CD4-positive, CD25-positive, alpha-beta regulatory T cell (primary cell): Measurements from ENCODE around the gene ARAF. TPM values are rescaled to one million over a fixed set of nuclear protein-coding genes. Genes with fewer than 3 reads are reported as not detected.
A peak's percentile ranks its signal among the peaks of the same experiment; 100 is the strongest.

Experiments used
- ATAC-seq, 2 donors: fragments of 150-1000 bp; cut with Tn5 transposase; one replicate each; pipeline ENCODE4 v1.10.0; 2021; ENCODE audit warnings: low read depth in 2 of 2, moderate number of reproducible peaks in 2 of 2, moderate library complexity in 1 of 2
- DNase-seq, 3 donors: peaks; one replicate each; pipeline versions ENCODE4 v3.0.0 to v3.0.0-alpha.2; 2012 to 2022; ENCODE audit warnings: mixed read lengths in 1 of 3
- H3K27ac ChIP-seq: one replicate; pipeline ENCODE4 v1.7.0; 2013; ENCODE audit warnings: mild to moderate bottlenecking, low read length; ENCODE audit not compliant: insufficient read depth, poor library complexity, severe bottlenecking
- H3K27me3 ChIP-seq: one replicate; pipeline ENCODE4 v1.7.0; 2013; ENCODE audit warnings: low read length; ENCODE audit not compliant: control insufficient read depth, insufficient read depth
- H3K36me3 ChIP-seq: one replicate; pipeline ENCODE4 v1.7.0; 2013; ENCODE audit warnings: mild to moderate bottlenecking, low read length, moderate library complexity; ENCODE audit not compliant: control insufficient read depth, insufficient read depth
- H3K4me1 ChIP-seq: 2 replicates; pipeline ENCODE4 v1.7.0; 2013; ENCODE audit warnings: mild to moderate bottlenecking, low read length; ENCODE audit not compliant: insufficient read depth, control insufficient read depth, poor library complexity, severe bottlenecking
- H3K4me3 ChIP-seq: one replicate; pipeline ENCODE4 v1.7.0; 2013; ENCODE audit warnings: low read depth, mild to moderate bottlenecking, low read length, moderate library complexity
- H3K9me3 ChIP-seq, 2 experiments: 1 replicate in 1 of 2; 2 replicates in 1 of 2; pipeline ENCODE4 v1.7.0; 2013; ENCODE audit warnings: low read length in 2 of 2, mild to moderate bottlenecking in 1 of 2, moderate library complexity in 1 of 2; ENCODE audit not compliant: control insufficient read depth in 2 of 2
- H3K27ac Mint-ChIP-seq, 3 donors: one replicate each; pipeline ENCODE4 v1.8.0; 2020 to 2022; ENCODE audit warnings: mild to moderate bottlenecking in 3 of 3, mixed read lengths in 3 of 3, moderate library complexity in 2 of 3
- H3K27me3 Mint-ChIP-seq: one replicate; pipeline ENCODE4 v1.8.0; 2022; ENCODE audit warnings: mild to moderate bottlenecking, mixed read lengths
- H3K36me3 Mint-ChIP-seq: one replicate; pipeline ENCODE4 v1.8.0; 2020; ENCODE audit warnings: mixed read lengths
- H3K4me1 Mint-ChIP-seq, 4 donors: one replicate each; pipeline ENCODE4 v1.8.0; 2020 to 2022; ENCODE audit warnings: mixed read lengths in 4 of 4, mild to moderate bottlenecking in 1 of 4
- H3K4me3 Mint-ChIP-seq, 4 donors: one replicate each; pipeline ENCODE4 v1.8.0; 2020 to 2022; ENCODE audit warnings: mild to moderate bottlenecking in 4 of 4, mixed read lengths in 4 of 4, moderate library complexity in 3 of 4
- H3K9me3 Mint-ChIP-seq, 7 donors: one replicate each; pipeline ENCODE4 v1.8.0; 2020 to 2022; ENCODE audit warnings: mixed read lengths in 7 of 7, mild to moderate bottlenecking in 3 of 7, moderate library complexity in 2 of 7
- polyA plus RNA-seq, 4 donors: library from polyadenylated mRNA; unstranded; fragments of 300-500 nt; fragmentation: Illumina TruSeq; gene quantifications; one replicate each; pipeline ENCODE4 v1.2.3, GENCODE V29; 2021
- total RNA-seq: library from RNA; stranded (reverse); gene quantifications from one replicate; pipeline ENCODE4 v1.2.3, GENCODE V29; 2022

ARAF gene
- total and polyA plus RNA-seq, 5 donors from 2014 or later, result 56.4 to 128 (median 66.9) TPM

DNA sequence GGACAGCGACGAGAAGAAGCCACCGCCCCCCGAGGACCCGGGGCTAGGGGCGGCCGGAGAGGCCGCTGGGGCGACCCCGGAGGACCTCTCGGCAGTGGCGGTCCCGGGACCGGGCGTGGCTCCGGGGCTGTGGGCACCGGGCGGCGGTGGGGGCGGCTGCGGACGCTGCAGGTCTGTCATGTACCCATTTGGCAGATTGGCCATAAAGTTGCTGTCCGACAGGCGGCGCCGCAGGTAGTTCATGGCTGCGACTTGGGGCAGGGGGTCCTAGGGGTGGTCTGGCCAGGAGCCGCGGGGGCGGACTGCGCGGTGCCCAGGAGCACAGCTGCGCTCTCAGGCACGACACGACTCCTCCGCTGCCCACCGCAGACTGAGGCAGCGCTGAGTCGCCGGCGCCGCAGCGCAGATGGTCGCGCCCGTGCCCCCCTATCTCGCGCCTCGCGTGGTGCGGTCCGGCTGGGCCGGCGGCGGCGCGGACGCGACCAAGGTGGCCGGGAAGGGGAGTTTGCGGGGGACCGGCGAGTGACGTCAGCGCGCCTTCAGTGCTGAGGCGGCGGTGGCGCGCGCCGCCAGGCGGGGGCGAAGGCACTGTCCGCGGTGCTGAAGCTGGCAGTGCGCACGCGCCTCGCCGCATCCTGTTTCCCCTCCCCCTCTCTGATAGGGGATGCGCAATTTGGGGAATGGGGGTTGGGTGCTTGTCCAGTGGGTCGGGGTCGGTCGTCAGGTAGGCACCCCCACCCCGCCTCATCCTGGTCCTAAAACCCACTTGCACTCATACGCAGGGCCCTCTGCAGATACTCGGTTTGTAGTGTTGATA is 58.7 kb downstream of the ARAF start, which contains the start of gene SYN1:
SYN1 (minus strand) TSS at position 372 of the 817 bp plus-strand sequence; CDS start at position 243, 129 bp downstream.
- no peak within 1 kb of the TSS for H3K27ac ChIP-seq
- Mint-ChIP-seq H3K27ac (no peak within 1 kb of the TSS), H3K27me3 (peaks cover 22% of the 10 kb centered on the region), H3K4me3 (peak within 1 kb of the TSS; percentile 63 to 74 (median 68)), H3K36me3 (no peaks in the 10 kb centered on the region), H3K9me3 (peaks cover 0 to 1% (median 0%) of the 10 kb centered on the region in 7 donors), H3K4me1 (peaks cover 0 to 29% (median 13%) of the 10 kb centered on the region in 4 donors)
- DNase-seq (peak; percentile 68 to 81 (median 80)), ATAC-seq (peak; percentile 86 to 89)
- no peaks in the 10 kb centered on the region for H3K36me3 ChIP-seq
- H3K4me3 ChIP-seq, result no peak within 1 kb of the TSS
- H3K9me3 ChIP-seq, result no peaks in the 10 kb centered on the region
- peaks cover 13% of the 10 kb centered on the region for H3K4me1 ChIP-seq
- no peaks in the 10 kb centered on the region for H3K27me3 ChIP-seq

DNA sequence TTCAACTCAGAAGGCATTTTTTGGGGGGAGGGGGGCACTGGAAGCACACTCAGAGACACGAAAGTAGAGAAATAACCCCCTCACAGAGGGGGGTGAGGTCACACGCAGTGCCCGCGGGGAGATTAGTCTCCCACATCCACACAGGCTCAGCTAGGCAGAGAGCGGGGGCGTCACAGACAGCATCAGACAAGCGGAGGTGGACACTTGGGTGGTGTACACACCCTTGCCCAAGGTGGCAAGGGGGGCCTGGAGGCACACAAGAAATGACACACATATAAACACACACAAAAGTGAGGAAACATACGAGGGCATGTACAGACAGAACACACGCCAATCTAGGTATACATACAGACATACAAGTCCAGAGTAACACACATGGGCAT is 59.3 kb downstream of the ARAF start:
- Mint-ChIP-seq H3K4me1 (peaks cover 0 to 29% (median 13%) of the 10 kb centered on the region in 4 donors), H3K4me3 (peak overlapping the region in 2 of 4 donors; percentile 56 to 68), H3K27me3 (peaks cover 22% of the 10 kb centered on the region), H3K36me3 (no peaks in the 10 kb centered on the region), H3K27ac (no peak overlapping the region), H3K9me3 (peaks cover 0 to 1% (median 0%) of the 10 kb centered on the region in 7 donors)
- Histone ChIP-seq H3K4me3 (no peak overlapping the region), H3K36me3 (no peaks in the 10 kb centered on the region), H3K27me3 (no peaks in the 10 kb centered on the region), H3K9me3 (no peaks in the 10 kb centered on the region), H3K4me1 (peaks cover 13% of the 10 kb centered on the region), H3K27ac (no peak overlapping the region)
- ATAC-seq (no peak), DNase-seq (no peak)

Other genes starting within 250 kb of the ARAF start
- gene ZNF157, start 190.6 kb upstream of the ARAF start, total RNA-seq, result 0.17 TPM
- under 1 TPM in 3 of 4 donors, not detected in 1; 0.17 to 0.91 (median 0.46) TPM for gene ZNF157, start 190.6 kb upstream of the ARAF start, polyA plus RNA-seq
- 9.3 TPM for gene ZNF41, start 78.0 kb upstream of the ARAF start, total RNA-seq
- gene ZNF41, start 78.0 kb upstream of the ARAF start, polyA plus RNA-seq, result 1 to 10 TPM; 4.9 to 6.7 (median 6.3) TPM
- gene TIMP1, start 21.2 kb downstream of the ARAF start, total RNA-seq, result 31.8 TPM
- 100 to 1,000 TPM in 3 of 4 donors, 10 to 100 TPM in 1; 65.2 to 133 (median 112) TPM for gene TIMP1, start 21.2 kb downstream of the ARAF start, polyA plus RNA-seq
- gene SYN1, start 58.7 kb downstream of the ARAF start, total RNA-seq, result not detected
- gene SYN1, start 58.7 kb downstream of the ARAF start, polyA plus RNA-seq, result under 1 TPM in 2 of 4 donors, not detected in 2; 0.18 to 0.34 TPM
- 13.9 TPM for gene CFP, start 68.7 kb downstream of the ARAF start, total RNA-seq
- gene CFP, start 68.7 kb downstream of the ARAF start, polyA plus RNA-seq, result 10 to 100 TPM in 3 of 4 donors, 1 to 10 TPM in 1; 6.2 to 18.7 (median 11.2) TPM
- 27.3 TPM for gene ELK1, start 89.4 kb downstream of the ARAF start, total RNA-seq
- 10 to 100 TPM; 18.8 to 20.4 (median 19.8) TPM for gene ELK1, start 89.4 kb downstream of the ARAF start, polyA plus RNA-seq
- gene UXT, start 98.0 kb downstream of the ARAF start, total RNA-seq, result 140 TPM
- gene UXT, start 98.0 kb downstream of the ARAF start, polyA plus RNA-seq, result 100 to 1,000 TPM; 326 to 416 (median 357) TPM